WTC11 (cell line): ENCODE data around the gene OBSCN. TPM values are rescaled to one million over a fixed set of nuclear protein-coding genes. Genes with fewer than 3 reads are reported as not detected.

Source experiments
- ATAC-seq: fragments of 200-7000 bp; cut with Tn5 transposase; 2 replicates; pipeline ENCODE4 v1.10.0; 2021; ENCODE audit warnings: mild to moderate bottlenecking, moderate library complexity
- CTCF ChIA-PET: fragments of 300-600 bp; sonication (Branson Sonifier 250); formaldehyde crosslinking; loops from one replicate; lab custom pipeline; 2021; ENCODE audit warnings: antibody characterized with exemption; lab: Charles Lee
- POLR2A ChIA-PET: fragments of 350-600 bp; sonication (Branson Sonifier 250); formaldehyde crosslinking; loops from one replicate; lab custom pipeline; 2021; ENCODE audit warnings: antibody characterized with exemption; lab: Charles Lee
- DNase-seq: peaks from one replicate; pipeline ENCODE4 v3.0.0; 2021; ENCODE audit warnings: low spot score
- H3K27ac Mint-ChIP-seq: 2 replicates; pipeline ENCODE4 v1.8.0; 2021; ENCODE audit warnings: mixed read lengths
- H3K27me3 Mint-ChIP-seq: 2 replicates; pipeline ENCODE4 v1.8.0; 2021; ENCODE audit warnings: low read depth, mild to moderate bottlenecking, moderate library complexity, mixed read lengths
- H3K36me3 Mint-ChIP-seq: 2 replicates; pipeline ENCODE4 v1.8.0; 2021; ENCODE audit warnings: mixed read lengths
- H3K4me1 Mint-ChIP-seq: 2 replicates; pipeline ENCODE4 v1.8.0; 2022; ENCODE audit warnings: mixed read lengths
- H3K4me3 Mint-ChIP-seq: 2 replicates; pipeline ENCODE4 v1.8.0; 2021; ENCODE audit warnings: mild to moderate bottlenecking, moderate library complexity, mixed read lengths
- H3K9me3 Mint-ChIP-seq: 2 replicates; pipeline ENCODE4 v1.8.0; 2021; ENCODE audit warnings: mixed read lengths
- AFF4 ChIP-seq: sonication (generic); formaldehyde crosslinking; IDR thresholded peaks from 2 replicates; pipeline ENCODE4 v1.8.1; 2023; ENCODE audit warnings: mild to moderate bottlenecking, missing genetic modification reagents, borderline replicate concordance
- AR ChIP-seq: fragments of 250-450 bp; sonication (Bioruptor Pico); IDR thresholded peaks from 2 replicates; pipeline ENCODE4 v1.9.0; 2021; ENCODE audit warnings: mild to moderate bottlenecking
- CBFB ChIP-seq: sonication (generic); formaldehyde crosslinking; IDR thresholded peaks from 2 replicates; pipeline ENCODE4 v1.8.1; 2022; ENCODE audit warnings: mild to moderate bottlenecking, low read depth, missing genetic modification reagents
- CREB1 ChIP-seq: sonication (generic); formaldehyde crosslinking; IDR thresholded peaks from 2 replicates; pipeline ENCODE4 v1.8.0; 2023; ENCODE audit warnings: mild to moderate bottlenecking, missing genetic modification reagents
- CTCF ChIP-seq: fragments of 200-600 bp; IDR thresholded peaks from 2 replicates; pipeline ENCODE4 v1.8.0; 2022; ENCODE audit warnings: antibody characterized with exemption
- ELF4 ChIP-seq: sonication (generic); formaldehyde crosslinking; IDR thresholded peaks from 2 replicates; pipeline ENCODE4 v1.8.1; 2022; ENCODE audit warnings: low read depth, mild to moderate bottlenecking, moderate library complexity, missing genetic modification reagents
- FOXP1 ChIP-seq: sonication (generic); formaldehyde crosslinking; IDR thresholded peaks from 2 replicates; pipeline ENCODE4 v1.8.0; 2022; ENCODE audit warnings: missing genetic modification reagents, mild to moderate bottlenecking, moderate library complexity, borderline replicate concordance
- IRF1 ChIP-seq: sonication (generic); formaldehyde crosslinking; IDR thresholded peaks from 2 replicates; pipeline ENCODE4 v1.8.0; 2023; ENCODE audit warnings: missing genetic modification reagents
- KAT7 ChIP-seq: sonication (generic); formaldehyde crosslinking; IDR thresholded peaks from 2 replicates; pipeline ENCODE4 v1.8.1; 2023; ENCODE audit warnings: missing genetic modification reagents, mild to moderate bottlenecking, borderline replicate concordance
- MYBL2 ChIP-seq: sonication (generic); formaldehyde crosslinking; IDR thresholded peaks from 2 replicates; pipeline ENCODE4 v1.8.1; 2023; ENCODE audit warnings: mild to moderate bottlenecking, moderate library complexity, missing genetic modification reagents
- NR1H2 ChIP-seq: sonication (generic); formaldehyde crosslinking; IDR thresholded peaks from 2 replicates; pipeline ENCODE4 v1.9.0; 2021; ENCODE audit warnings: mild to moderate bottlenecking, moderate library complexity, missing genetic modification reagents
- RELA ChIP-seq: sonication (generic); formaldehyde crosslinking; IDR thresholded peaks from 2 replicates; pipeline ENCODE4 v1.8.1; 2022; ENCODE audit warnings: missing genetic modification reagents, mild to moderate bottlenecking, borderline replicate concordance
- SMAD4 ChIP-seq: sonication (generic); formaldehyde crosslinking; IDR thresholded peaks from 2 replicates; pipeline ENCODE4 v1.8.0; 2022; ENCODE audit warnings: mild to moderate bottlenecking, missing genetic modification reagents
- SP1 ChIP-seq: sonication (generic); formaldehyde crosslinking; conservative IDR thresholded peaks from 2 replicates; pipeline ENCODE4 v1.8.1; 2022; ENCODE audit warnings: missing genetic modification reagents
- TEAD1 ChIP-seq: sonication (generic); formaldehyde crosslinking; IDR thresholded peaks from 2 replicates; pipeline ENCODE4 v1.8.0; 2022; ENCODE audit warnings: mild to moderate bottlenecking, missing genetic modification reagents
- ZMAT4 ChIP-seq: fragments of 250-450 bp; sonication (Bioruptor Pico); IDR thresholded peaks from 2 replicates; pipeline ENCODE4 v1.9.0; 2021; ENCODE audit warnings: mild to moderate bottlenecking
- ZNF425 ChIP-seq: fragments of 250-450 bp; sonication (Bioruptor Pico); conservative IDR thresholded peaks from 2 replicates; pipeline ENCODE4 v1.9.0; 2021; ENCODE audit warnings: mild to moderate bottlenecking
- total RNA-seq: library from RNA; stranded (reverse); gene quantifications from 3 replicates; pipeline ENCODE4 v1.2.3, GENCODE V29; 2021

OBSCN gene
- total RNA-seq, 1 experiment from 2014 or later = 38.8 TPM

- TF ChIP-seq CTCF (peak; percentile 28; the same call in 1 of the 2 replicates), KAT7 (no peak), FOXP1 (CRISPR knock-in tag) (no peak)
- TF ChIP-seq, all 79 proteins: peak for 1
These were observed 52.1 kb downstream of the OBSCN start (continued) for GRCh38 chr1:228259951-228260350.

- ATAC-seq (no peak), DNase-seq (no peak)
- Mint-ChIP-seq H3K4me3 (no peak overlapping the region), H3K36me3 (peaks cover 20% of the 10 kb centered on the region), H3K27ac (no peak overlapping the region), H3K9me3 (peaks cover 5% of the 10 kb centered on the region; the same call in 1 of the 2 replicates), H3K27me3 (no peaks in the 10 kb centered on the region), H3K4me1 (no peaks in the 10 kb centered on the region)
- POLR2A ChIA-PET = no interaction called here
- CTCF ChIA-PET = no interaction called here
- no peak for TF ChIP-seq AFF4
- TF ChIP-seq SMAD4 (CRISPR knock-in tag) = no peak
- no peak for TF ChIP-seq RELA (CRISPR knock-in tag)
- TF ChIP-seq TEAD1 (CRISPR knock-in tag) = no peak
- no peak for TF ChIP-seq SP1 (CRISPR knock-in tag)
- no peak for TF ChIP-seq ZMAT4 (CRISPR knock-in tag)
- TF ChIP-seq ZNF425 (CRISPR knock-in tag) = no peak
- TF ChIP-seq CREB1 (CRISPR knock-in tag) = no peak
- TF ChIP-seq ELF4 (CRISPR knock-in tag) = no peak
- no peak for TF ChIP-seq MYBL2 (CRISPR knock-in tag)
- TF ChIP-seq CBFB = no peak
- TF ChIP-seq NR1H2 (CRISPR knock-in tag) = no peak
- TF ChIP-seq AR (CRISPR knock-in tag) = no peak
- TF ChIP-seq IRF1 (CRISPR knock-in tag) = no peak
These were observed 53.9 kb downstream of the OBSCN start for GRCh38 chr1:228261706-228262105.
